Measurements from ENCODE around the gene ST6GALNAC3.
"Not testable (repeated sequence)": the region's sequence is repeated elsewhere in the genome, so short reads cannot be mapped to it uniquely, and the experiment has no call there.

ST6GALNAC3 gene

GRCh38 chr1:76115171-76115570 lies 40.6 kb downstream of the ST6GALNAC3 start:
- CTCF ChIA-PET, result no interaction called here
- no peak for TF ChIP-seq CTCF (IDR thresholded peaks at IDR 0.05; ENCODE audit: insufficient read depth, low read length, missing control alignments)
- POLR2A ChIA-PET, result no interaction called here
- DNase-seq (ENCODE audit: low read depth, low spot score), result no peak
- no peak overlapping the region for H3K4me3 ChIP-seq (ENCODE audit: low read depth, low read length)

DNA sequence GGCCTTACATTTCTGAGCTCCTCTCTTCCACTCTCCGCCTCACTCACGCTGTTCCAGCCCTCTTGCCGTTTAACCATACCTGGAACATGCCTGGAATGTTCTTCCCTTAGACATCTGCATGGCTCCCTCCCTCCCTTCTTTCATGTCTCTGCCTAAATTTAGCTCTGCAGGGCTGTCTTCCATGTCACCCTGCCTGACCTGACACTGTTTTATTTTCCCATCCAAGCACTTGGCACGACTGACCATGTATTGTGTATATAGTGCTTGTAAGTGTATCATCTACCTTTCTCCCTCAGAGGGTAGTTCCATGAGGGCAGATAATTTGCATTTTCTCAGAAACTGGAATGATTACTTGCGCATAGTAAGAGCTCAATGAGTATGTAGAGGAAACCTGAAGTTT lies 47.3 kb downstream of the ST6GALNAC3 start:
- DNase-seq (ENCODE audit: low read depth, low spot score), result no peak
- ChIA-PET CTCF (no interaction called here), POLR2A (no interaction called here)
- no peak for TF ChIP-seq CTCF (IDR thresholded peaks at IDR 0.05; ENCODE audit: insufficient read depth, low read length, missing control alignments)
- no peak overlapping the region for H3K4me3 ChIP-seq (ENCODE audit: low read depth, low read length)

DNA sequence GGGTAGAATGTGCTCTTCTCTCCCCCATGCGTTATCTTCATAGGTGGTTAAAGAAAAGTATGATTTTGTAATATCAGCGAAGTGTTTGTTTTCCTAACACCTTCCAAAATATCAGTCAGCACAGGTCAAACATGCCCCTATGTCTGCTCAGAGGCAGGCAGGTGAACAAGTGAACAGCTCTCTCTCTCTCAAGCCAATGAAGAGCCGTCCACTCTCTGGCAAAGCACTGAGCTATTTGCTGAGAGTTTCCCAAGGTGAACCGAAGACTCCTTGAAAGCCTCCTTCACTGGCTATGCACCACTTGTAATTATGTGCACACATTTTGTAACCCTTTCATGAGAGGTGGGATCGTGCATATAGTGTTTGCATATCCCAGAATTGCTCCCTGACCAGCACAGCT lies 47.7 kb downstream of the ST6GALNAC3 start:
- no peak for TF ChIP-seq CTCF (IDR thresholded peaks at IDR 0.05; ENCODE audit: insufficient read depth, low read length, missing control alignments)

GRCh38 chr1:76123411-76124064 lies 49.0 kb downstream of the ST6GALNAC3 start:
- DNase-seq (ENCODE audit: low read depth, low spot score); H3K4me3 ChIP-seq (ENCODE audit: low read depth, low read length); CTCF ChIA-PET; POLR2A ChIA-PET: not testable (repeated sequence)

More for the DNA sequence above, 47.7 kb downstream of the ST6GALNAC3 start:
- CTCF ChIA-PET, result no interaction called here
- no peak overlapping the region for H3K4me3 ChIP-seq (ENCODE audit: low read depth, low read length)
- POLR2A ChIA-PET, result no interaction called here
- DNase-seq (ENCODE audit: low read depth, low spot score), result no peak

- POLR2A ChIA-PET, result no interaction called here
- H3K4me3 ChIP-seq (ENCODE audit: low read depth, low read length), result no peak overlapping the region
- CTCF ChIA-PET, result interaction anchor here (0.8 kb wide), 1 partner anchor 10 kb away, joined by 3 read pairs; no protein-coding TSS in a partner anchor
- no peak for DNase-seq (ENCODE audit: low read depth, low spot score)
- TF ChIP-seq CTCF (IDR thresholded peaks at IDR 0.05; ENCODE audit: insufficient read depth, low read length, missing control alignments), result no peak
These were observed 49.6 kb downstream of the ST6GALNAC3 start for GRCh38 chr1:76124196-76124595.

DNA sequence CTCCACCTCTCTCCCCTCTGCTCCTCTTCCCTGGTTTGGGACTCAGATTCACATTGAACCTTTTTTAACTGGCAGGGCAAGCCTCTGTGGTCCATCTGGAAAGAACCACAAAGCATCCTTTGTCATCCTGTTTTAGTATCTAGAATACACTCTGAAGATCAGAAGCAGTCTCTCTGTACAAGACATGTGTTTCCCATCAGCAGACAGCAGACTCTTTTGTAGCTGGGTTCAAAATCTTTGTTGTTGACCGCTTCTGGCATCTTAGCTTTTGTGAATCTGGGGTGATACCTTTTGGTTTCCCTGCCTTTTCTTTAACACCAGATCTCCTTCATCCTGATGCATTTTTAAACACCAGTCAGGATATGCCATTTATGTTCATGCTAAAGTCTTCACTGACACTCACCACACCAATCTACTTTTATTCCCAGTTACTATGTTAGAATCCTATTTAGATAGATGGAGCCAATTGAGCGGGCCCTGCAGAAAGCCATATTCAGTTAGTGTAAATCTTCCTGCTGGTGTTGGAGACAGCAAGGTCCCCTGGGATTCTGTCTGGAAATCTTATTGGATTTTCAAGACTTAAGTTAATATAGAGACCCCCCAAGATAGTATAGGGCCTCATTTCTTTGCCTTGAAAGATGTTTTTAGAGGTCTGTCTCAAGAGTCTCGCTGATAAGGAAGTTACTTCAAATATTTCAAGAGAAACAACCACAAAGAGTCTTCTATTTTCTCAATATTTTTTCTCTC lies 51.1 kb downstream of the ST6GALNAC3 start:
- ChIA-PET CTCF (no interaction called here), POLR2A (no interaction called here)
- no peak for DNase-seq (ENCODE audit: low read depth, low spot score)
- no peak for TF ChIP-seq CTCF (IDR thresholded peaks at IDR 0.05; ENCODE audit: insufficient read depth, low read length, missing control alignments)
- H3K4me3 ChIP-seq (ENCODE audit: low read depth, low read length), result no peak overlapping the region

DNA sequence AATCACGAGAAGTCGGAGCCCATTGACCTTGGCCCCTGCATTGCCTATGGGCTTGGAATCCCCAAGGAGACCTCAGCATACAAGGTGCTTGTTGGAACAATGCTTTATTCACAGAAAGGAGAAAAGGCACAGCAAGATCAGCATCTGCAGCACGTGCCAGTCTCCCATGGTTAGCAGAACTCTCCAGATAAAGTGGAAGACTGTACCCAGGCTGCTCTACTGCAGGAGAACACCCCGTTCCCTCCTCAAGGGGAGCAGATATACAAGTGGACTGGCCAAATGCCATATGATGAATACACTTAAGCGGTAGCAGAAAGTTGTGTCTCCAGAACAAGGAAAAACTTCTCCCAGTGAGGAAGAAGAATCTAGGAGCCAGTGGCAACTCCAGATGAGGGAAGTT lies 53.5 kb downstream of the ST6GALNAC3 start:
- CTCF ChIA-PET, result no interaction called here
- DNase-seq (ENCODE audit: low read depth, low spot score), result no peak
- no peak overlapping the region for H3K4me3 ChIP-seq (ENCODE audit: low read depth, low read length)
- POLR2A ChIA-PET, result no interaction called here
- no peak for TF ChIP-seq CTCF (IDR thresholded peaks at IDR 0.05; ENCODE audit: insufficient read depth, low read length, missing control alignments)

Data from AG04449 (cell line).